Erythroblast (primary cell): ENCODE results near the gene STOM.

Experiments
- GATA1 ChIP-seq: IDR thresholded peaks from 2 replicates; pipeline ENCODE4 v1.6.1; 2011; ENCODE audit warnings: low read depth, mild to moderate bottlenecking, control low read depth, low read length, moderate library complexity
- POLR2A ChIP-seq: IDR thresholded peaks from 2 replicates; pipeline ENCODE4 v1.6.1; 2011; ENCODE audit warnings: mild to moderate bottlenecking, low read length

- TF ChIP-seq POLR2A (no peak), GATA1 (no peak)
Observed at GRCh38 chr9:121365564-121365963, 4.5 kb downstream of the STOM start.
